ENCODE data around the gene SCRT2.

GRCh38 chr20:637559-637958 is 38.0 kb downstream of the SCRT2 start:
- no peak for TF ChIP-seq RAD21 (IDR thresholded peaks at IDR 0.05)
- no peak for TF ChIP-seq CTCF (IDR thresholded peaks at IDR 0.05; ENCODE audit: low read depth, low read length, missing input control)
- no peak for TF ChIP-seq NR2F2 (IDR thresholded peaks at IDR 0.05)
- no peak for TF ChIP-seq TAF1 (conservative IDR thresholded peaks at IDR 0.05)
- TF ChIP-seq EGR1 (IDR thresholded peaks at IDR 0.05; ENCODE audit: low read depth in 2 of 2), result no peak
- TF ChIP-seq HNF4G (IDR thresholded peaks at IDR 0.05), result no peak

Measured in liver (tissue), 3 donors.